HTERT RPE-1 (cell line): ENCODE results near the gene MCOLN3.

Source experiments
- in situ Hi-C: fragments of 300-500 bp; cut with MboI; formaldehyde crosslinking; loops from 4 replicates; pipeline ENCODE4 v1.14.3; 2020; ENCODE audit warnings: low sequenced_read_pairs

MCOLN3 gene, protein sequence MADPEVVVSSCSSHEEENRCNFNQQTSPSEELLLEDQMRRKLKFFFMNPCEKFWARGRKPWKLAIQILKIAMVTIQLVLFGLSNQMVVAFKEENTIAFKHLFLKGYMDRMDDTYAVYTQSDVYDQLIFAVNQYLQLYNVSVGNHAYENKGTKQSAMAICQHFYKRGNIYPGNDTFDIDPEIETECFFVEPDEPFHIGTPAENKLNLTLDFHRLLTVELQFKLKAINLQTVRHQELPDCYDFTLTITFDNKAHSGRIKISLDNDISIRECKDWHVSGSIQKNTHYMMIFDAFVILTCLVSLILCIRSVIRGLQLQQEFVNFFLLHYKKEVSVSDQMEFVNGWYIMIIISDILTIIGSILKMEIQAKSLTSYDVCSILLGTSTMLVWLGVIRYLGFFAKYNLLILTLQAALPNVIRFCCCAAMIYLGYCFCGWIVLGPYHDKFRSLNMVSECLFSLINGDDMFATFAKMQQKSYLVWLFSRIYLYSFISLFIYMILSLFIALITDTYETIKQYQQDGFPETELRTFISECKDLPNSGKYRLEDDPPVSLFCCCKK

DNA sequence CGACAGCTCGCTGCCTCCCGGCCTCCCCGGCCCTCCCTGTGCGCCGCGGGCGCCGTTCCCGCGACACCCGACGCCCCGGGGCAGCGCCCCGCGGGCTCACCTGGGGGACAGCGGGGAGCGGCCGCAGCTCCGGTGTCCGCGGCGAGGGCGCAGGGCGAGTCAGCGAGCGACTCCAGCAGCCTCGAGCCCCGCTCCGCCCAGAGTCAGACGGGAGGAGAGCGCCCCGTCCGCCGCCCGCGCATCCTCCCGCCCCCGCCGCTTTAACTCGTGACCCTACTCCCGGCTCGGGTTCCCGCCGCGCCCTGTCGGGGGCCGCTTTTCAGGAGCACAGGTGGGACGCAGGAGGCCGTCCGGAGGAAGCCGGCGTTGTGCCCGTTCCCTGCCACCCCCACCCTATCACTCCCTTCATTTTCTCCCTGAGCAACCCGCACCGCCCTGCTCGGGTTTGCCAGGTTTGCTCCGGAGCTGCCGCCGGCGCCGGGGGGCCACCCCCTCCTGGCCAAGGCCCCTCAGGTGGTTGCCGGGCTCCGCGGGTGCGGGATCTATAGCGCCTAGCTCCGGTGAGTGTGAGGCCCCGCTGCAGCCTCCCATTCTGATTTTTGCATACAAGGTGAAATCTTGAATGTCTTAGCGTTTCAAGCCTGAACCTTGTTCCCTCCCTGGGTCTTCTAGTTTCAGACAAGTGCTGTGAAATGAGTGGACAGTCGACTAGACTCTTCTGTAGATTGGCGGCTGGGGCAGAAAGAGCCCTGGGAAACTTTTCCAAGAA is at the start of gene MCOLN3:
TSS of gene MCOLN3 (minus strand) at position 205 of the 769 bp plus-strand sequence. CDS start 3,140 bp downstream, outside the sequence.
- in situ Hi-C loops: no loop called here

DNA sequence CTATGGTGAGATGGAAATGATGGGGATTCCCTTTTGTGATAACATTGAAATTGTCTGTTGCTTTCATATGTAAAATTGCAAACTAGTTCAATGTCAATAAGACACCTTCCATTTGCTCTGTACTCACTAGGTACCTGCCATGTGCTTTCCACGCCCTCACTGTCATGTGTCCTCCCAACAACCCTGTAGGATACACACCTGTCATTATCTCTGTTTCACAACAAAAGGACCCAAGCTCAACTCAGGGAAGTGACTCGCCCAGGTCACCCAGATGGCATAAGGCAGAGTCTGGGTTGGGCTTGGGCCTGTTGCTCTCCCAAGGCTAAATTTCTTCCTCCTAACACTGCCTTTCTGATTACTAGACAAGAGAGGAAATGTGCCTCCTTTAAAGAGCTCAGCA is 45.3 kb upstream of the MCOLN3 start:
- in situ Hi-C loops: no loop called here

DNA sequence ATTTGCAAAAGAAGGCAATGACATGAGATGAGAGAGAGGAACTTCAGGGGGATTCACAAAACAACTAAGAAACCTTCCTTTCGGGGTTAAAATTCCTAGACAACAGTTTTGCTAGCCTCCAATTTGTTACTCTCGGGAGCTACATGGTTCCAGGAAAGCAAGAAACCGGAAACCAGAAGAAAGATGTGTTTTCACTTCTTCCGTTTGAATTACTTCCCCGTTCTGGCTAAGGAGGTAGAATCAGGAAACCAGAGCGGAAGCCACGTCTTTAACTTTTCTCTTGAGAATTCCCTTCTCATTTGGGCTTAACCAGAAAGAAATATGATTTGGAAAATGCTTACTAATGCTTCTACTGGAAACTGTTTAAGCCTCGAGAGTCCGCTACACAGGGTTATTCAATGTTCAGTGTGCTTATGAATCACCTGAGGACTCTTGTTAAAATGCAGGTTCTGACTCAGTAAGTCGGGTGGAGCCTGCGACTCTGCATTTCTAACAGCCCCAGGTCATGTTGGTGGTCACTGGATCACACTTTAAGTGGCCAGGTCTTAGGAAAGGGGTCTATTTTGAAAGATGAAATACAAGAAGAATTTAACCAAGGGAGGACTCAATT is 43.5 kb upstream of the MCOLN3 start:
- in situ Hi-C loops: no loop called here

DNA sequence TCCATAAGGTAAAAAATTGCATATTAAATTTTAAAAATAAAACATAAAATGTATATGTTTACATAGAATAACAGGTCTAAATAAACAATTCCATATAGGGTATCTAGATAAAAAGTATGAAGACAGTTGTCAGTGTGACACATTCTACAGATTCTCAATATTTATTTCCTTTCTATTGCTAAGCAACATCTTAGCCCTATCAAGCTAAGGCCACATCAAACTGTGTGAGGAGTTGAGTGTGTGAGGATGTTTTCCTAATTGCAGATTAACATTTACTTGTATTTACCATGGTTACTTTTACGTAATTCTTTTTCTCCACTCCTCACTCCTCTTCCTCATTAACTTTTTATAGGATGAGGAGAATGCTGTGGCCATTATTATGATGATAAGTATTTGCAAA is 41.9 kb upstream of the MCOLN3 start:
- in situ Hi-C loops: no loop called here

DNA sequence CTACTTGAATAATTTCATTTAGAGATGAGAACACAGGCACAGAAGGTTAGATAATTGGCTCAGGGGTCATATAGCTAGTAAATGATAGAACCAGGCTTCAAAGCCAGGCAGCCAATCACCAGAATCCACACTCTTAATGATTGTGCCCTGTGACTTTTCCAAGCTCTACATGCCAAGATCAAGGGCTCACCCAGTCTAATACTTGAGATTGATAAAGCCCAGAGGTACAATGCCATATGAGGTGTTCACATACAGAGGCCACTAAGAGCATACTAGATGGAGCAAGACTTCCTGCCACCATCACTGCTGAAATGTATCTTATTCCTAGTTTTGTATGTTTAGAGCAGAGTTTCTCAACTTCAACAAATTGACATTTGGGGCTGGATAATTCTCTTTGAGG is 40.9 kb upstream of the MCOLN3 start:
- in situ Hi-C loops: no loop called here

DNA sequence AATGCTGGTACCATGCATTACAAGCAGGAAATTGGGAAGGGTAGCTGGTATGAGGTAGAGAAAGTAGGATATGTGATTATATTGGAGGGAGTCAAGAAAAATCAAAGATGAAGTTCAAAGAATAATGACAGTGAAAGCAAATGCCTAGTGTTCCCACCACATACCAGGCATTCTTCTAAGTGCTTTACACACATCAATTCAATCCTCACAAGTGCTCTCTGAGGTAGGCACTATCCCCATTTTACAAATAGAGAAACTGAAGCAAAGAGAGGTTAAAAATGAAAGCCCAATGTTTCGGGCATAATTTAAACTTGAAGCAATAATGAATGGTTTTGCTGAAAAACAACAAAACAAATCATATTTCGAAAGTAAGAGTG is 40.1 kb upstream of the MCOLN3 start:
- in situ Hi-C loops: no loop called here

DNA sequence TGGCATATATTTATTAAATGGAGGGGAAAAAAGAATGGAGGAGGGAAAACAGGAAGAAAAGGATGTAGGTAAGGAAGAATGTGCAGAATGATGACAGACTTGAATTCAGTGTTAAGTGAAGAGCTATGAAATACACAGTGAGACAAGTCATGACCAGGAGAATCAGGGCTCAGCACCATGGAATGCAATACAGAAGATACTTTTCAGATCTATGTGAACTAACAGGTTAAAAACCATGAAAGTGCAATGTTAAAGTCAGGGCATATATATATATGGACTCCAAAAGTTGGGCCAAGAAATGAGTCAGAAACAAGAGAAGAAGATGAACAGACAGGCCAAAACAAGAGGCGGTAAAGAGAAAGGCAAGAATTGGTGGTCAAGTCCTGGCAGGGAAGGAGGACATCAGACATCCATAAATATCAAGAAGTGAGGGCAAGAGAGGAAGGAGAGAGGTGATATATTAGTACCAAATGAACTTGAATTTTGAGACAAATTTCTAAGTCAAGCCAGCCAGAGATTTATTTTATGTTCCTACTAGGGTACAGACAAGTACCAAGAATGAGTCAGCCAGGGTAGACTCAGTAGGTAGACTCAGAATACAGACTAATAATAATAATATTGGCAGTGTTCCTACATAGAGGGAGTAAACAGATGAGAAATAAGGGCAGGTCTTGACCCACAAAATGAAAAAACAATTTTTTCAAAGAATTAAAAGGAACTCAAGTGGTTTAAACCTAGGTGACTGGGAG is 39.5 kb upstream of the MCOLN3 start:
- in situ Hi-C loops: no loop called here

DNA sequence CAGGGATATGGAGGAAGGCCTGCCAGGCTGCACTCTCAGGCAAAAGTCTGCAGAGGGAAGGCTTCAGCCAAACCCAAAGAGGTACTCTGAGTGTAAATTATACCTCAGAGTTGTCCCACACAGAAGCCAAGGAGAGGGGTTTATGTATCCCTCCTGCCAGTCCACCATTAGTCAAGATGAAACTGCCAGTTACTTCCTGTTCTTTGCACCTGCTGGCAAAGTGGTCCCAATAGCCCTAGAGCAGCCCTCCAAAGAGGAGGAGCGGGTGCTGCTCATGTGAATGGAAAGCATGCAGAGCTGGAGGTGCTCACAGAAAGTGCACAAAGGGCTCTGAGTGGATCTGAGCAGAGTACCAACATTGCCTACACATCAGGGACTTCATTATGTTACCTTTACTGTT is 37.1 kb upstream of the MCOLN3 start:
- in situ Hi-C loops: no loop called here

DNA sequence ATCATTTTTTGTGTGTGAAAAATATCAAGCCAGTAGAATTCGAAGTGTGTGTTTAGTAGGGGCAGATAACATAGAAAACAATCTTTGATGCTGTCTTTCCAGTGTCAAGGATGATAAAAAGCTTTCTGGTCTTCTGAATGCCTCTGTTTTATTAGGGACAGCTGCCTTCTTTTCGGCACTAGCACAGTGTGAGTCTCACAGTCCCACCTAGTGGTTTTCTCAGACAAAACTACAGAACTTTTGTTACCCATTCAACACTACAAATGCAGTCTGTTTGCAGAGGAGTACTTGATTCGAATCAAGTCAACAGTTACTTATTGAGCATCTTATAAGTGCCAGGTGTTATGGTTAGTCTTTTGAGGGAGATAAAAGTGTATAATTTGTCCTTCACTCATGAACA is 30.6 kb upstream of the MCOLN3 start:
- in situ Hi-C loops: no loop called here

DNA sequence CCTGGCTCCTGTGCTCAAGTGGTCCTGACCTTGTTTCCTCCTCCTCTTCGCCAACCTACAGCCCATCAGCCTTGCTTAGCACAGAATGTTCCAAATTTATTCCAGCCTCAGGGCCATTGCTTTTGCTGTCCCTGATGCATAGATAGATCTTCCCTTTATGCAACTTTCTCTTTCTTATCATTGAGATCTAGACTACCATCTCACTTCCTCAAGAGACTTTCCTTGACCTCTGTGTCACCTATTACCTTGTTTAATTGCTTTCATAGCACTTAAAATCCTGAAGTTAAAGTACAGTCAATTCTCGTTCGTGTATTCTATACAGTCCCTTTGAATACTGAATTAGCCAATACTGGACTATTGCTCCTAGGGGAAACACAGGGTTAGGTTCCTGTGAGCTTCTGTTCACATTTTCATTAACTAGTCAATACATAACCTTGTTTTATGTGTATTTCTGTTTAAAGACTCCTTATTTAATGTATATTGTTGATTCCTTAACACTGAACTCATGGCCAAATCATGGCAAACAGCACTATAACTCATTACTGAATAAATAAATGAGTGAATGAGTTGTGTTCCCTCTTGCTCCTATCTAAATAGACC is 26.2 kb upstream of the MCOLN3 start:
- in situ Hi-C loops: no loop called here

DNA sequence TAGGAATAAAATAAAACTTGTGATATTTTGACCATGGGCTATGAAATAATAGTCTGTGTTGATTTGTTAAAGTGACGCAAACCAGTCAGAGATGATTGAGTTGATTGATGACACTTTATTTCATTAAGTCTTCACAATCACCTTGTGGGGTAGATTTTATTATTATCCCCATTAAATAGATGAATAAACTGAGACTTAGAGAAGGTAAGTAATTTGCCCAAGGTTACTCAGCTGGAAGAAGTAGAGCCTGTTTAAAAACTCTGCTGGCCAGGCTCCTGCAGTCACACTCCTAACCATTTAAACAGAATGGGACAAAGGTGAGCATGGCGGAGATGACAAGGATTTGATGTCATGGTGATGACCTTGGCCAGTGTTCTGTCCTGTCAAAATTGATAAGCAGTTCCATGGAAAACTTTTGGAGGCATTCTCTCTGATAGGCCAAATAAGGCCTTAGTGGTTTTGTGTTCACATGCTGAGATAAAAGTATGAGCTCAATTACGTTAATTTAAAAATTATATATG is 22.7 kb upstream of the MCOLN3 start:
- in situ Hi-C loops: no loop called here

DNA sequence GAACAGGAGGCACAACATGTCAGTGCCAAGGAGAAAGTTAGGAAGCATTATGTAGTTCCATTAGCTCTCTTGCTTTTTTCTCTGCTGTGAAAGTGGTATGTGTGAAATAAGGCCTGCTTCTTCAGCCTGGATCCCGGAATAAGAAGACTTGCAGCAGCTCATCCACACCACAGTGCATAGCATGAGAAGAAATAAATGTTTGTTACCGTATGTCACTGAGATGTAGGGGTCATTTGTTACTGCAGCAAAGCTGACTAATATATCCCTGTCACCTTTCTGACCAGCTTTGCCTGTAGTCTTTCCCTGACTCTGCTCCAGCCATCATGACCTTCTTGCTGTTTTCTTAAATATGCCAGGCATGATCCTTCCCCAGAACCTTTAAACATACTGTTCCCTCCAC is 20.5 kb upstream of the MCOLN3 start:
- in situ Hi-C loops: no loop called here

DNA sequence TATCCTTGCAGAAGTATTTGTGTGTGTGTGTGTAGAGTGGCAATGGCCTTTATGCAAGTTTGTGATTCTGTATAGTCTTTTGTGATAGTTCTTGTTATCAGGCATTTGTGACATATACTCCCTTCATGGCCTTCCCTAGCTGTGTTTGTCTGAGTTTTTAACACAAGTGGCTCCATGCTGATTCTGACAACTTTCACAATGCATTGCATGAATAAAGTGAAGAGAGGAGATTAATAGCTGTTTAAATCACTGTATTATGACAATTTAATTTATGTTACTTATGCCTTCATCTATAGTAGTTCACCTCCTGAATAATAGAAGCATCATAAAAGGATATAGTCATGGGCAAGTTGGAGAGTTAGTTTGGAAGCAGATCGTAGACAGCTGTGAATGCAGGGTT is 17.2 kb upstream of the MCOLN3 start:
- in situ Hi-C loops: no loop called here

DNA sequence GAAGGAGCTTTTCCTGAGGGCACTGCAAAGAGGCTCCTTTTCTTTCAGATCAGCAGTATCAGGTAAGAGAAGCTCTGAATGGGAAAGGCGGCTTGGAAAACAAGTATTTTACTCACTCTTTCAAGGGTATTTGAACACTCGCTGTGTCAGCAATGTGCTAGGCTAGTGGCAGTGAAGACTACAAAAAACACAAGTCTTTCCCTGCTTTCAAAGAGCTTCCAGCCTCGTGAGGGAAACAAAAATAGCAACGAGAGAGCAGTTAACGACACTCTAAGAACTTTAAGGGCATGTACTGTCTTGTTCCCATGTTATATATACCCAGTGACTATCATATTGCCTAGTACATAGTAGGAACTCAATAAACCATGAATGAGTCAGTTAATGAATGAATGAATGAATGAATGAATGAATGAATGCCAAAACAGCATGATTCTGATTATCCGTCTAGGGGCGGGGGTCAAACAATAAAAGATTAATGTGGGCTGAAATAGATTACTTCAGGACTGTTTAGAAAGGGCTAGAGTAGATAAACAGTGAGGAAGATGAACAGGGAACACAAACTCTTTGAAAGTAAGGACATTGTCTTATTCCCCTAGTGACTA is 14.2 kb upstream of the MCOLN3 start:
- in situ Hi-C loops: no loop called here

DNA sequence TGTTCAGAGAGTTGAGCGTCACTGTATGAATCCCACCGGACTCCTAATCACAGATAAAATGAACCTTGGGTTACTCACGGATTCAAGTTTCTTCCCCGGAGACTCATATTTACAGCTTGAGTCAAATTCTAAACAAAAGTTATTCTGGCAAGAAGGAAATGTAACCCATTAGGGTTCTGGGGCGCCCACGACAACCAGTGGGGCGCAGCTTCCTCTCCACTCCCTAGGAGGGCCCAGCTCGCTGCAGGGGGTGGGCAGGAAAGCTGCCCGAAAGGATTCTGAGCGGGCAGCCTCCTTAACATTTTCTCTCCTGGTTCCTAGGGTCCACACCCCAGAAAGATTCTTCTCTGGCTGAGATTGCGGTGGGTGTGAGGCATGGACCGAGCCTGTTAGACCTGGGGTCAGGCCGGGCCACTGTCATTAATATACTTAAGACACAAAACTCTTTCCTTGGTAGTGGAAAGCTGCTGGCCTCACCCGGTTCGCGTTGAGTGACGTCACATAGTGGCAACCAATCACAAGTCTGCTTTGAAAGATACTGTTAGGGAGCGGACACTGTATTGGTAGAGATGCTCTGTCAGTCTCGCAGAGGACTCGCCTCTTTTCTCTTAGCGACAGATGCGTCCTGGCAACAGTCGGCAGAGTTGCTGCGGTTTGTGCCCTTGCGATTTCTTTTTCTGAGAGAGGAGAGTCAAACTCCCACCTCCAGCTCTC is 13.6 kb upstream of the MCOLN3 start:
- in situ Hi-C loops: no loop called here

DNA sequence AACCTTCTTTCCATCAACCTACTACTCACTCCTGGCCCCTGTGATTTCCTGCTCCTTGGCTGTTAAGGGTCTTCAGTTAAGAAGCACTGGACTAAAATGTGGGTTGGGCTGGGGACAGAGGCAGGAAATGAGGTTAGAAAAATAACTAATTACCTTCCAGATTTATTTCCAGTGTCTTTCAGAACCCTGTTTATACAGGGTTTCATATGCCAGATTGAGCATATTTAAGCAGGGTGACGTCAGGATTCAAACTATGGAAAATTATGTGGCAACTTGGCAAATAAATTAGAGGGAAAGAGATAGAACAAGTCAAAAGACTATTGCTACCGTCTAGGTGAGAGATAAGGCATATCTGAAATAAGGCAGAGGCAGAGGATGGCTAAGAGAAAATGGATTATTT is 11.7 kb upstream of the MCOLN3 start:
- in situ Hi-C loops: no loop called here

DNA sequence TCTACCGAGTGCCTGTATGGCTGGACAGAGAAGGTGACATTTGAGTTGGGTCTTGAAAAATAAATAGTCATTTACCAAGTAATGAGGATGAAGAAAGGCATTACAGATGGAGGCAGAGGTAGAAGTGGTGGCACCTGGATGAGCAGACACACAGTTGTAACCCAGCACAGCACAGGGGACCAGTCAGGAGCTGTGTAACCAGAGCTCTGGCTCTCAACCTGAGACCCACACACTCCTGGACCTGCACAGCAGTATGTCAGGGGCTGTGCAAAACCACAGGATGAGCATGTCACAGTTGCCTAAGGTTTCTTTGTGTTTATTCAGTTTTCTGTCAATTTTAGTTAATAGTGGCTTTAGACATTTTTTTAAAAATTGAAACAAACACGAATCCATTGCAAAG is 11.3 kb upstream of the MCOLN3 start:
- in situ Hi-C loops: no loop called here

DNA sequence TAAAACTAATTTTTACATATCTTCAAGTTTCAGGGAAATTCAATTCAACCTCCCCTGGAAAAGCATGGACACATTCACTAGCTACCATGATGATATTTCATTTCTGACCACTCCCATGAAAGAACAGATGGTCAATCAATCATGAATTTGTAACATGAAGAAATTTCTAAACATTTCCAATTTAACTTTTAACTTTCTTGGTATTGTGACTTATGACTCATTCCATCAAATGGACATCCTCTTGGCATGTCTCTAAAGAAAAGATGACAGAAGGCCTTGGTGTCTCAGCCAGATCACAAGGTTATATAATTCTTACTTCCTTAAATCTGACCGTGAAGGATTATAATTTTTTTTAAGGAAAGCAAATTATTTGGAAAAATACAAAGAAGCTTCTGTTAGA is 10.5 kb upstream of the MCOLN3 start:
- in situ Hi-C loops: no loop called here

DNA sequence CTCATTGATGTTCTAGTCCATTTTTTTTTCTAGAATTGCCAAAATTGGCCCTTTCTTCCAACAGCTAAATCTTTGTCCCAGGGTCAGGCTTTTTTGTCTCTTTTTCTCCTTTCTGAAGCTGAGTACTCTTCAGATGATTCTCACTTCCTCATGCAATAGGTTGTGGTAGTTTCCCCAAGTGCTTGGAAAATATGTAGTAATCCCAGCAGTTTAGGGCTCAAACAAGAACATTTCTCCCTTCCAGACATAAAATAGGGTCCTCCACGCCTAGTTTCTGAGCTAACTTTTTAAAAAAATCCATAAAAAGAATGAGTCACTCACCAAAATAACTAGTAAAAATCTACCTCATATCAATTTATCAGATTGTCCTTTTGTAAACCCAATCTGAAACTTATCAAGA is 10.0 kb upstream of the MCOLN3 start:
- in situ Hi-C loops: no loop called here
